EH (cell line): ENCODE measurements around the gene POGZ.

Source experiments
- DNase-seq: peaks from one replicate; pipeline ENCODE4 v3.0.0-alpha.2; 2015; ENCODE audit warnings: low read depth

POGZ gene

DNA sequence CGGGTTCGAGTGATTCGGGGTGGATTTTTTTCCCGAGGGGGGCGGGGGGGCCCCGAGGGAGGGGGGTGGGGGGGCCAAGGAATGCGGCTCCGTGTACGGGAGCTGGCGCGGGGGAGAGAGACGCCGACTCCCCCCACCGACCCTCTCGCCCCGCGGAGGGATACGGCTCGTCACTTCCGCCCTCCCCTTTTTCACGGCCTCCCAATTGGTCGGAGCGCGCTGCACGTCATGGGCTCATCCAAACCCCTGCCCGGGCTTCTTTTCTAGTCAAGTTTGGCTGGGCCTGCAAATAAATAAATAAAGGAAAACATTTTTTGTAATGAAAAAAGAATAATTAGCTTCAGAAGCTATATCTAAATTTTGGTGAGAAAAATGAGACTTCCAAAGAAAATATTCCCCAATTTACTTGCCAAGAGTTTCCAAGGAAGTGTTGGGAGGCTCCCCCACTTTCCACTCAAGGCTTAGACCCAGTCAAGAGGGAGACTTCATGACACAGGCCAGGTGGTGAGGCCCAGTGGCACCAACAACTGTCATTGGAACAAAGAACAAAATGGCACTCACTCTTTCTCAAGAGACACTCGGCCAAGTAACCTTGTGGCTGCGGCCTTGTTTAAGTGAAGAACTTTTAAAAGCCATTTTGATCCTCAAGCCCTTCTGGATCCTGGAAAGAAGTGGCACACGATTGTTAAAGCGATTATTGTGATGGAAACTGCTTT, at the start of gene POGZ:
POGZ (minus strand) TSS at position 164 of the 716 bp plus-strand sequence. CDS start 17,290 bp downstream, outside the sequence.
- peak; percentile 94 for DNase-seq

DNA sequence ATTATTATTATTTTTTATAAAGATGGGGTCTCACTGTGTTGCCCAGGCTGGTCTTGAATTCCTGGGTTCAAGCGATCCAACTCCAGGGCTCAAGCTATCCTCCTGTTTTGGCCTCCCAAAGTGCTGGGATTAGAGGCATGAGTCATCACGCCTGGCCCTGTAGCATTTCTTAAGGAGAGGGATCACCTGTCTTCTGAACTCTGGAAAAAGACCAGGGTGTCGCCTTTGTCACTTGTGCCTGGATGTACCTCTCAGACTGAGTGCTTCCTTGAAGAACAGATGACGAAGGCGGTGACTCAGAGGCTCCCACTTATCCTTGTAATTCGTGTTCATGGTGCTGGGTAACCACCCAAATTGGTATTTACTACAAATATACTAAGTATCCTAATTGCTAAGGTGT, 49.5 kb upstream of the POGZ start:
- DNase-seq, result peak; percentile 5

DNA sequence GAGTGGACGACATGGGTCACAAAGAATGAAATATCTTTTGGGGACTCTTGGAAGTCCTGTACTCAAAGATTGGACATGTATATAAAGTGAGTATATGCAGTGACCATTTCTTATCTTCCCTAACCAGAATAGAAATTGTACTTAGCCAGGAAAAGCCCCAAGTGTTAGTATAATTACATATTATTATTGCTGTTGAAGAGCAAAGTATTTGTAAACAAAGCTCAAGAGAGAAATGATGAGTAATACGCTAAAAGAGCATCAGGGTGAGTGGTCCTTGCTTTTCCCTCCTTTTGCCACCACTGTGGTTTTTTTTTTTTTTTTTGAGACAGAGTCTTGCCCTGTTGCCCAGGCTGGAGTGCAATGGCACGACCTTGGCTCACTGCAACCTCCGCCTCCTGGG, 45.5 kb upstream of the POGZ start:
- no peak for DNase-seq

- DNase-seq, result no peak
These were observed 45.0 kb upstream of the POGZ start for GRCh38 chr1:151504252-151504651.

DNA sequence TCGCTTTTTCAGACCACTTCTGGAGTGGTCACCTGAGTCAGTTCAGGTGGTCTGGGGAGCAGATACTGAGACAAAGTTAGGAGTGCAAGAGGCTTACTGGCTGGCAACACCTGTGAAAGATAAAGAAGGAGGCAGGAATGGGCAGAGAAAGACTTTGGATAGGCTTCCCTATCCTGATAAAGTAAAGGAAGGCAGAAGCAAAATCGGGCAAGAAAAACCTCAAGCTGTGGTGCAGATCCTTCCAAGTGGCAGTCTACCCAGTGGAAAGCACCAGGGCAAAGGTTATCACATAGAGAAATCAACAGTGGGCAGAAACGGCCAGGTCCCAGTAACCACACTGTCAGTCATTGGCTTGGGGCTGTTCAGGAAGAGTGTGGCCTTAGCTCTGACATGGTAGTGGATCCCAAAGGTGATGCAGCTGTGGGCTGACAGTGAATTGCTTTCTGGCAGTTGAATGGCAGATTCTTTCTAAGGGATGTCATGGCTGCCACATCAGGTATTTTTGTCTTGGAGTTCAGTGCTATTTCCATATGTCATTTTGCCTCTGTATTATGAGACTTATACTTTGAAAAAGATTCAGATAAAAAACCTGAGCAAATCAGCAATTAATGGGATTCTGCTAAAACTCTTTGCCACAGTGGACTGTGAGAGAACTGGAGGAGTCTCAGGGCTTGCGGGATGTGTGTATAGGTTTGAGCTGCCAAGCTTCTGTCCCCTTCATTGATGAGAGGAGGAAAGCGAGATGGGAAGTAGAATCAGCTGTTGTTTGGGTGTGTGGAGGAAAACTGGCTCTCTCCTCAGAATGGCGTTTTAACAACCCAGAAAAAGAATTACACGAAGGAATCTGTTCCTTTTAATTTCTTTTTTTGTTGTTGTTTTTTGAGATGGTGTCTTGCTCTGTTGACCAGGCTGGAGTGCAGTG, 43.8 kb upstream of the POGZ start:
- DNase-seq, result no peak

GRCh38 chr1:151502035-151502700, 42.9 kb upstream of the POGZ start:
- DNase-seq, result no peak

DNA sequence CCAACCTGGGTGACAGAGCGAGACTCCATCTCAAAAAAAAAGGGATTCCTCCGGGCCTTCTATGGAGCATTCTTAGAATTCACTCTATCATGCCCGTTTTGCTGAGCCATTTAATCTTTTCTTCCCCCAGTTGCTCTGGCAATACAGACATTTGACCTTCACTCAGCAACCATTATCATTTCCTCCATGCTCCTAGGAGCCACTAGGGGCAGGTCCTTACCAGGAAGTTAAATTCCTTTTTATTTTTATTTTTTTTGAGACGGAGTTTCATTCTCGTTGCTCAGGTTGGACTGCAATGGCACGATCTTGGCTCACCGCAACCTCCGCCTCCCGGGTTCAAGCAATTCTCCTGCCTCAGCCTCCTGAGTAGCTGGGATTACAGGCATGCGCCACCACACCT, 42.2 kb upstream of the POGZ start:
- DNase-seq, result no peak

DNA sequence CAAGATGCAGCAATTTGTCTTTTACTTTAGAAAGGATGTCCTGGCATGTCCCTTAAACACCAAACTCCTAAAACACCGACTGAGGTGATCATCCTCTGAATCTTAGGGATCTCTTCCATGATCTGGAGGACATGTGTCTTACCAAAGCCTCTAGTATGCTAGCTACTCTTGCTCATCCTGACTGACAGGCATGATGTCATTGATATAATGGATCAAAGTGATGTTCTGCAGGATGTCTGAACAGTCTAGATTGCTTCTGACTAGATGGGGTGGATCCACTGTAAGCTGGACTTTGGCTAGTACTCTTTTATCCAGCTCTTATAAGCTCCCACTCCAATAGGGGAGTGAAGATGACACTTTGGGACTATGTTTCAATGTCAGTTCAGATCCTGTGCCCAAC, 40.6 kb upstream of the POGZ start:
- DNase-seq, result no peak

- DNase-seq, result no peak
These were observed 40.1 kb upstream of the POGZ start for GRCh38 chr1:151499365-151499764.

GRCh38 chr1:151495316-151495715, 36.0 kb upstream of the POGZ start:
- no peak for DNase-seq

DNA sequence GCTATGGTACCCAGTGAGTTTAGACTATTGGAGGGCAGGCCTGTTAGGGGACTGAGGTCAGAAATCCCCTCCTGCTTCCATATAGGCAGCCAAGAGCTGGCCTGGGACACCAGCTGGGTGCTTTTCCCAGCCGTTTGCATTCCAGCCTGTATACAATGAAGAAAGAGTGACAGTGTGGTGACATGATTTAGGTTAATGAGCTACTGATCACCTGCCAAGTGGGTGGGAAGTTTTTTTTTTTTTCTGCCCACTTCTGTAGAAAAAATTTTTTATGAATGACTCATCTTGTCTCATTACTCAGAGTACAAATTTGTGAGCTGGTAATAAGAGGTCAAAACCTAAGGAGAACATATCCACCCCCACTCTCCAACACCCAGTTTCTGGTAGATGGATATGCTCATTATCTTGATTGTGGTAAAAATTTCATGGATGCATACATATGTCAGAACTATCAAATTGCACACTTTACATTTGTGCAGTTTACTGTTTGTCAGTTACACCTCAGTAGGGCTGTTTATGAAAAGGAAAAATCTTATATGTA, 35.5 kb upstream of the POGZ start:
- peak; percentile 88 for DNase-seq

- DNase-seq, result no peak
These were observed 33.7 kb upstream of the POGZ start for GRCh38 chr1:151493042-151493441.

DNA sequence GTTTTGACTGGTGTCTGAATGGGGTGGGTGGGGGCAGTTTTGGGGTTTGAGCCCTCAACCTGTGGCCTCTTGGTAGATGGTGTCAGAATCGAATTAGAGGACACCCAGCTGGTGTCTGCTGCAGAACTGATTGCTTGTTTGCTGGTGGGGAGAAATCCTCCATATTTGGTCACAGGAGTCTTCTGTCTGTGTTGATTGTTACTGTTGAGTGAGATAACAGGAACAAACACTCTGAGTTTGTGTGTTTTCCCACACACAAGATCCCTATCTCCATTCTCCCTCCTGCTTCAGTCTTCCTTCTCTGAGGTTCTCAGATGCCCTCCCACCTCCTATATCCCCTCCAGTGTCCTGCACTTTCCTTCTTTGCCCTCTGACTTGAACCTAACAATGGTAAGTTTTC, 32.8 kb upstream of the POGZ start:
- no peak for DNase-seq

DNA sequence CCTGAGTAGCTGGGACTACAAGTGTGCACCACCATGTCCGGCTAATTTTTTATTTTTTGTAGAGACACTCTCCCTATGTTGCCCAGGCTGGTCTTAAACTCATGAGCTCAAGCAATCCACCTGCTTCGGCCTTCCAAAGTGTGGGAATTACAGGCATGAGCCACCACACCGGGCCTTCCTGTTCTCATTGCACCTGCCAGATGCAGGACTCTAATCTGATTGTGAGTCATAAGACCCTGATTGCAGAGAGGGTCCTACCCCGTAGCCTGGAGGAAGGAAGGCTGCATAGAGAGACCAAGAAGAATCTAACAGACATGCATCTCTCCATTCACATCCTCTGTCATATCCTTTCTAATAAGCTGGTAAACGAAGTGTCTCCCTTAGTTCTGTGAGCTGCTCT, 32.3 kb upstream of the POGZ start:
- no peak for DNase-seq

- no peak for DNase-seq
These were observed 27.3 kb upstream of the POGZ start for GRCh38 chr1:151486557-151486956.

DNA sequence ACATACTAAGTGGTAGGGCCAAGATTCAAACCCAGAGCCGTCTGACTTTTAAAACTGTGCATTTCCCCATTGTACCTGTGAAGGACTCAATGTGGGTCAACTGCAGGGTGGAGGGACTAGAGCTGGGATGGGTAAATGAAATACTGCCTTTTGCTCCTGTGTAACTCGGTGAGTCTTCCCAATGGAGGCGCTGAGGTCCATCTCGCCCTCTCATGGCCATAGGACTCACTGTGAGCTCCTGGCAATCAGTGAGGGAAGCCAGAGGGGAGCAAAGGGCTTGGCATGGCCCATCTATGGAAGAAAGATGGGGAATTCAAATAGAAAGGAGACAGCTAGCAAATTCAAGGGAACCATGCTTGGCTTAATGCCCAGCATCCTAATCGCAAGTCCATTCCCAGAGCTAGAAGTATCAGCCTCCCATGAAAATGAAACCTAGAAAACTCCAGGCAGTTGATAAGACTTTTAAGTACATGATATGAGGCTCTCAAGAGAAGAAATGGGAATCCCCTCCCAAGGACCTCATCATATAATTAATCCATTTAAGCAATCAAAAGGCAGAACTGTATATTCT, 26.5 kb upstream of the POGZ start:
- DNase-seq, result no peak

DNA sequence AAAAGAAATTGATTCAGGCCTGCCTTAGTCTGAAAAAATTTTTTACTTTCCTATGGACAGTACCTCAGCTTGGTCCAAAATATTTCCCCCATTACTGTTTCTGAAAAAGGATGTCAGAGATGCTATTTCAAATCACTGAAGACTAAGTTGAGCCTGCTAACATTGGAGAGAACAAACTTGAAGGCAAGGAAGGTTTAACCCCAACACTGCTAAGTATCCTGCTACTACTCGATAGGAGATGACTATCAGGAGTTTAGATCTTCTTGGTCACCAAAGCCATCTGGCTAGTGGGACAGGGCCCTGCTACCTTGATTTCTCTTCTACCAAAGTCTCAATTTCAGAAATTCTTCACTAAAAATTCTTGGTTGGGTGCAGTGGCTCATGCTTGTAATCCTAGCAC, 22.7 kb upstream of the POGZ start:
- no peak for DNase-seq

DNA sequence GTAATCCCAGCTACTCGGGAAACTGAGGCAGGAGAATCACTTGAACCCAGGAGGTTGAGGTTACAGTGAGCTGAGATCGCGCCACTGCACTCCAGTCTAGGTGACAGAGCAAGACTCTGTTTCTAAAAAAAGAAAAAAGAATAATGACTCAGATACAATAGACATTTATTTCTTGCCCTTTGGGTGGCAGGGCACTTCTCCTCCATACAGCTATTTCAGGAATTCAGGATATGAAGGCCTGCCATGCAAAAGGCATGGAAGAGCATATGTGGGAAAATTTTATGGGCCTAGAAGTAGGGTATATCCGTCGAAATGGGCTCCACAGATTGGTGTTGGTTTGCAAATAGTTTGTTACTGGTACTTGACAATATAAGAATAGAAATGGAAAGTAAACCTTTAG, 20.2 kb upstream of the POGZ start:
- DNase-seq, result peak; percentile 83

GRCh38 chr1:151478923-151479322, 19.6 kb upstream of the POGZ start:
- peak; percentile 39 for DNase-seq

DNA sequence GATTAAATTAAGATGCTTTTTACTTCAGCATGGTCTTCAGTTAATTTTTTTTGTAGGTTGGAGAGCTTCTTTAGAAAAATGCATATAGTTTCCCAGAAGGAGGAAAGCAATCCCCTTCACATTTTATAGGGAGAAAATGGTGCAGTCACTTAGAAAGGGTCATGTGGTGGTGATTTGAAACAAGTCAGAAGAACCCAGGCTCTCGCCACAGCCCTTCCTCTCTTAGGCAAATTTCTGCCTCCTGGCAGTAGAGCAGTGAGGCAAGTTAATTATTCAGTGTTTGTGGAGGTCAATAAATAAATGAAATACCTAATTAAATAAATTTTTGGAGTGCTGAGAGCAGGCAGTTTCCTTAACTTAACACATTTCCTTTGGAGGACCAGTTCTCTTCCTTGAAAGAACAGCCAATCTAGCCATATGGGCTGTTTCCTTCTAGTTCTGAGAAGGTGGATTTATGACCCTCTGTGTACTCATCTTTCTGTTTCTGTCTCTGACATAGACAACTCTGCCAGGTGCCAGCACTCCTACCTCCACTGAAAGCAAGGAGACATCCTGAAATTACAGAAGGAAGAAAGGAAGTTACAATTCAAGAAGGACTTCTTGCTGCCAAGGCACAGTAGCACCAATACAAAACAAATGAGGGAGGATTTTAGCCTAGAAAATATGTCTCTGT, 19.0 kb upstream of the POGZ start:
- DNase-seq, result no peak

DNA sequence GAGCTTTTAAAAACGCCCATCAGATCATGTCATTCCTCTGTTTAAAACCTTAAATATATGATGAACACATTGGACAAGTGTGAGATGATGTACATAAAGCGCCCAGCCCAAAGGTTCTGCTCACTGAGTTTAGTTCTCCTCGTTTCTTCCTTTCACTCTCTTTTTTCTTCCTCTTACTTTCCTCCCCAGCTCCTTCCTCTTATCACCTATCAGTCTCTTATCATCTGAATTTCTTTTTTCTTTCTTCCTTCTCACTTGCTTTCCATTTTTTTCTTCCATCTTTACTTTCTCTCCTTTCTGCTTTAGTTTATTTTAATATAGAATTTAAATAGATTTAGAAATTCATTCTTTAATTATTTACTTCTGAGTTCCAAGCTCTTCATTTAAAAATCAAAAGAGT, 17.8 kb upstream of the POGZ start:
- DNase-seq, result no peak

GRCh38 chr1:151476083-151476482, 16.8 kb upstream of the POGZ start:
- peak; percentile 67 for DNase-seq
